DND-41 (cell line): ENCODE data around the gene RGS5.

ENCODE experiments used
- EZH2 ChIP-seq: IDR thresholded peaks from 3 replicates; pipeline ENCODE4 v1.6.1; 2012; ENCODE audit warnings: borderline replicate concordance, low read depth, mild to moderate bottlenecking, moderate library complexity, low read length, inconsistent platforms; ENCODE audit not compliant: severe bottlenecking
- TF ChIP-seq, protein P1 (sequence below): IDR thresholded peaks from 2 replicates; pipeline ENCODE4 v1.5.1; 2012; ENCODE audit warnings: borderline replicate concordance, low read length, moderate library complexity, mild to moderate bottlenecking; ENCODE audit not compliant: poor library complexity, severe bottlenecking; ENCODE audit errors: extremely low read depth

DNA sequence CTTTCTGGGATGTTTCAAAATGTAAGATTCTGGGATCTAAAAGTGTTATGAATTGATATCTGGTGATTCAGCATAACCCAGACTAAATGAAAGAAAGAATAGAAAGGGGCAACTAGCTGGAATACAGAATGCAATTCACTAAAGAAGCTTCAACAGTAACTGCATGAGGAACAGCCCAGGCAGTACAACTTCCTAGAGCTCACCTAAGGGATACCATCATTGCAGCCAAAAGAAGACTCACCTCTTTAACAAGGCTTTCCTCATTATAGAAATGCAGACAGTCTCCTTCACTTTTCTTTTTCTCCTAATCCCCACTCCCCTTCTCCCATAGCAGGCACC lies 6.3 kb downstream of the RGS5 start:
- no peak for TF ChIP-seq EZH2
- TF ChIP-seq, protein P1, sequence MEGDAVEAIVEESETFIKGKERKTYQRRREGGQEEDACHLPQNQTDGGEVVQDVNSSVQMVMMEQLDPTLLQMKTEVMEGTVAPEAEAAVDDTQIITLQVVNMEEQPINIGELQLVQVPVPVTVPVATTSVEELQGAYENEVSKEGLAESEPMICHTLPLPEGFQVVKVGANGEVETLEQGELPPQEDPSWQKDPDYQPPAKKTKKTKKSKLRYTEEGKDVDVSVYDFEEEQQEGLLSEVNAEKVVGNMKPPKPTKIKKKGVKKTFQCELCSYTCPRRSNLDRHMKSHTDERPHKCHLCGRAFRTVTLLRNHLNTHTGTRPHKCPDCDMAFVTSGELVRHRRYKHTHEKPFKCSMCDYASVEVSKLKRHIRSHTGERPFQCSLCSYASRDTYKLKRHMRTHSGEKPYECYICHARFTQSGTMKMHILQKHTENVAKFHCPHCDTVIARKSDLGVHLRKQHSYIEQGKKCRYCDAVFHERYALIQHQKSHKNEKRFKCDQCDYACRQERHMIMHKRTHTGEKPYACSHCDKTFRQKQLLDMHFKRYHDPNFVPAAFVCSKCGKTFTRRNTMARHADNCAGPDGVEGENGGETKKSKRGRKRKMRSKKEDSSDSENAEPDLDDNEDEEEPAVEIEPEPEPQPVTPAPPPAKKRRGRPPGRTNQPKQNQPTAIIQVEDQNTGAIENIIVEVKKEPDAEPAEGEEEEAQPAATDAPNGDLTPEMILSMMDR = no peak
